Kidney capillary endothelial cell (primary cell): Measurements from ENCODE around the gene TOB1.

ENCODE experiments used
- DNase-seq: peaks from one replicate; pipeline ENCODE4 v3.0.0-alpha.2; 2018; ENCODE audit warnings: low spot score

The TOB1 gene

GRCh38 chr17:50866261-50866949, at the start of gene TOB1:
Gene TOB1, minus strand, starts transcription at chr17:50866354. Its CDS starts 2,337 bp downstream, at chr17:50864017.
- peak; percentile 82 for DNase-seq

- DNase-seq, result no peak
Measured at GRCh38 chr17:50914505-50915063, 48.4 kb upstream of the TOB1 start.

GRCh38 chr17:50913120-50913519, 47.0 kb upstream of the TOB1 start:
- no peak for DNase-seq

- no peak for DNase-seq
Measured at GRCh38 chr17:50911890-50912289, 45.7 kb upstream of the TOB1 start.

GRCh38 chr17:50911450-50911849, 45.3 kb upstream of the TOB1 start:
- no peak for DNase-seq

GRCh38 chr17:50909765-50910605, 43.8 kb upstream of the TOB1 start:
- no peak for DNase-seq

GRCh38 chr17:50908860-50909764, 43.0 kb upstream of the TOB1 start:
- DNase-seq, result no peak

GRCh38 chr17:50908140-50908859, 42.1 kb upstream of the TOB1 start:
- DNase-seq, result no peak

- no peak for DNase-seq
Measured at GRCh38 chr17:50906443-50906842, 40.3 kb upstream of the TOB1 start.

GRCh38 chr17:50905460-50905803, 39.3 kb upstream of the TOB1 start:
- DNase-seq, result no peak

GRCh38 chr17:50904518-50905459, 38.6 kb upstream of the TOB1 start:
- DNase-seq, result no peak

GRCh38 chr17:50903604-50904517, 37.7 kb upstream of the TOB1 start:
- DNase-seq, result no peak

- no peak for DNase-seq
Measured at GRCh38 chr17:50902372-50903353, 36.5 kb upstream of the TOB1 start.

- DNase-seq, result no peak
Measured at GRCh38 chr17:50900383-50900892, 34.3 kb upstream of the TOB1 start.

GRCh38 chr17:50899559-50900319, 33.6 kb upstream of the TOB1 start:
- no peak for DNase-seq

GRCh38 chr17:50899005-50899460, 32.9 kb upstream of the TOB1 start:
- DNase-seq, result no peak
